HCT116 (cell line): ENCODE data around the gene ZNF93. TPM values are rescaled to one million over a fixed set of nuclear protein-coding genes. Genes with fewer than 3 reads are reported as not detected.
"Not testable (repeated sequence)": the region's sequence is repeated elsewhere in the genome, so short reads cannot be mapped to it uniquely, and the experiment has no call there.

Source experiments
- ATAC-seq: fragments of 200-7000 bp; cut with Tn5 transposase; 2 replicates; pipeline ENCODE4 v1.9.1; 2020; ENCODE audit warnings: mild to moderate bottlenecking, moderate library complexity
- BruUV-seq: library from RNA; stranded (reverse); fragments of 400-500 nt; replicated peaks from 2 replicates; lab custom pipeline; 2021; lab: Mats Ljungman, UMichigan
- CTCF ChIA-PET: fragments of 300-600 bp; sonication (Branson Sonifier 250); formaldehyde crosslinking; loops from one replicate; lab custom pipeline; 2021; ENCODE audit warnings: antibody characterized with exemption; lab: Charles Lee
- POLR2A ChIA-PET: fragments of 300-600, 350-600 bp; sonication (Branson Sonifier 250); formaldehyde crosslinking; loops from one replicate; lab custom pipeline; 2021; ENCODE audit warnings: antibody characterized with exemption; lab: Charles Lee
- RAD21 ChIA-PET, 2 experiments: fragments of 300-600 bp; sonication (Branson Sonifier 250); formaldehyde crosslinking; loops; one replicate each; lab custom pipeline; 2023; ENCODE audit warnings: low total read pairs in 2 of 2; ENCODE audit not compliant: uncharacterized antibody in 2 of 2, unreplicated experiment in 2 of 2, low non-redundant PET in 1 of 2; lab: Charles Lee
- DNase-seq: peaks from one replicate; pipeline ENCODE4 v3.0.0-alpha.2; 2010; ENCODE audit warnings: low read depth, low spot score
- H2AFZ ChIP-seq: fragments of 200-600 bp; shearing (Covaris generic), sonication (generic); 2 replicates; pipeline ENCODE4 v1.6.1; 2017; ENCODE audit warnings: low read depth, mixed run types, mixed read lengths, antibody characterized with exemption, low read length; ENCODE audit not compliant: poor library complexity, severe bottlenecking
- H3K27ac ChIP-seq: 2 replicates; pipeline ENCODE4 v1.5.1; 2012; ENCODE audit warnings: low read depth, low read length
- H3K27me3 ChIP-seq: fragments of 200-600 bp; sonication (generic); 2 replicates; pipeline ENCODE4 v1.6.1; 2016; ENCODE audit warnings: mixed run types, low read length, mixed read lengths; ENCODE audit not compliant: insufficient read depth
- H3K36me3 ChIP-seq, 2 experiments: fragments of 200-500 bp in 1 of 2; fragments of 200-600 bp in 1 of 2; sonication (Bioruptor generic) in 1 of 2; sonication (generic) in 1 of 2; 2 replicates each; pipeline versions ENCODE4 v1.5.1 to v1.6.1; 2014 to 2016; ENCODE audit warnings: low read length in 2 of 2, inconsistent platforms in 1 of 2, mixed read lengths in 1 of 2, mixed run types in 1 of 2; ENCODE audit not compliant: insufficient read depth in 2 of 2, control insufficient read depth in 1 of 2
- H3K4me1 ChIP-seq, 2 experiments: fragments of 200-600 bp in 1 of 2; sonication (generic) in 1 of 2; 2 replicates each; pipeline versions ENCODE4 v1.5.1 to v1.6.1; 2012 to 2017; ENCODE audit warnings: low read length in 2 of 2, inconsistent platforms in 1 of 2, mild to moderate bottlenecking in 1 of 2, mixed read lengths in 1 of 2, mixed run types in 1 of 2, moderate library complexity in 1 of 2; ENCODE audit not compliant: insufficient read depth in 2 of 2, control insufficient read depth in 1 of 2
- H3K4me2 ChIP-seq: fragments of 200-600 bp; sonication (generic); 2 replicates; pipeline ENCODE4 v1.6.1; 2017; ENCODE audit warnings: mixed run types, low read length, mixed read lengths
- H3K4me3 ChIP-seq, 2 experiments: fragments of 200-600 bp in 1 of 2; sonication (generic) in 1 of 2; replicated peaks in 1 of 2; 2 replicates each; pipeline ENCODE4 v1.5.1; 2011 to 2016; ENCODE audit warnings: low read length in 2 of 2, control low read depth in 1 of 2, low read depth in 1 of 2, mild to moderate bottlenecking in 1 of 2, mixed read lengths in 1 of 2, mixed run types in 1 of 2
- H3K79me2 ChIP-seq: fragments of 200-600 bp; sonication (generic); 2 replicates; pipeline ENCODE4 v1.6.1; 2017; ENCODE audit warnings: mild to moderate bottlenecking, mixed run types, low read length, moderate library complexity, mixed read lengths; ENCODE audit not compliant: insufficient read depth
- H3K9ac ChIP-seq: fragments of 200-600 bp; sonication (generic); 2 replicates; pipeline ENCODE4 v1.6.1; 2016; ENCODE audit warnings: low read length, mixed read lengths
- H3K9me2 ChIP-seq: fragments of 200-600 bp; sonication (generic), shearing (Covaris generic); 2 replicates; pipeline ENCODE4 v1.6.1; 2017; ENCODE audit warnings: mixed run types, mild to moderate bottlenecking, moderate library complexity; ENCODE audit not compliant: insufficient read depth
- H3K9me3 ChIP-seq, 2 experiments: fragments of 200-500 bp in 1 of 2; fragments of 200-600 bp in 1 of 2; sonication (Bioruptor generic) in 1 of 2; sonication (generic) in 1 of 2; 2 replicates each; pipeline ENCODE4 v1.6.1; 2014 to 2017; ENCODE audit warnings: low read length in 2 of 2, mixed read lengths in 2 of 2, inconsistent platforms in 1 of 2, low read depth in 1 of 2, mild to moderate bottlenecking in 1 of 2, mixed run types in 1 of 2, moderate library complexity in 1 of 2; ENCODE audit not compliant: control insufficient read depth in 1 of 2, insufficient read depth in 1 of 2
- H4K20me1 ChIP-seq: fragments of 200-600 bp; sonication (generic), shearing (Covaris generic); 2 replicates; pipeline ENCODE4 v1.6.1; 2017; ENCODE audit warnings: mixed run types, mild to moderate bottlenecking, moderate library complexity; ENCODE audit not compliant: insufficient read depth
- ATF3 ChIP-seq: IDR thresholded peaks from 2 replicates; pipeline ENCODE4 v1.6.1; 2012
- CBX3 ChIP-seq: IDR thresholded peaks from 2 replicates; pipeline ENCODE4 v1.6.1; 2012; ENCODE audit warnings: low read depth
- CEBPB ChIP-seq: IDR thresholded peaks from 2 replicates; pipeline ENCODE4 v1.6.1; 2012; ENCODE audit warnings: low read depth
- EGR1 ChIP-seq: IDR thresholded peaks from 2 replicates; pipeline ENCODE4 v1.6.1; 2012; ENCODE audit warnings: low read depth
- JUND ChIP-seq: IDR thresholded peaks from 2 replicates; pipeline ENCODE4 v1.6.1; 2012
- POLR2AphosphoS5 ChIP-seq: IDR thresholded peaks from 2 replicates; pipeline ENCODE4 v1.6.1; 2011; ENCODE audit warnings: mild to moderate bottlenecking, low read depth, low read length, moderate library complexity
- RAD21 ChIP-seq: IDR thresholded peaks from 2 replicates; pipeline ENCODE4 v1.6.1; 2012; ENCODE audit warnings: low read depth, mild to moderate bottlenecking
- SIN3A ChIP-seq: IDR thresholded peaks from 2 replicates; pipeline ENCODE4 v1.6.1; 2012; ENCODE audit warnings: low read depth
- SP1 ChIP-seq: IDR thresholded peaks from 2 replicates; pipeline ENCODE4 v1.6.1; 2012; ENCODE audit warnings: low read depth
- YY1 ChIP-seq: IDR thresholded peaks from 2 replicates; pipeline ENCODE4 v1.6.1; 2011; ENCODE audit warnings: low read length, low read depth, moderate library complexity, mild to moderate bottlenecking; ENCODE audit not compliant: insufficient replicate concordance; ENCODE audit errors: extremely low read depth
- ZBTB33 ChIP-seq: IDR thresholded peaks from 2 replicates; pipeline ENCODE4 v1.6.1; 2011; ENCODE audit warnings: mild to moderate bottlenecking, low read length, moderate library complexity; ENCODE audit not compliant: insufficient replicate concordance; ENCODE audit errors: extremely low read depth
- ZNF274 ChIP-seq: fragments of 200-500 bp; sonication (Bioruptor generic); IDR thresholded peaks from 2 replicates; pipeline ENCODE4 v1.6.1; 2014; ENCODE audit warnings: mild to moderate bottlenecking, low read depth, low read length, inconsistent platforms
- intact Hi-C: fragments of 100-400 bp; cut with micrococcal nuclease; formaldehyde crosslinking; loops from 2 replicates; pipeline ENCODE4 v1.10.0; 2022
- total RNA-seq: library from RNA; stranded (reverse); gene quantifications from one replicate; pipeline ENCODE4 v1.2.1, GENCODE V29; 2021; ENCODE audit not compliant: unreplicated experiment

The ZNF93 gene
- total RNA-seq, 1 experiment from 2014 or later, result not detected

GRCh38 chr19:19866611-19867248 is 34.0 kb upstream of the ZNF93 start:
- ChIA-PET POLR2A (no interaction called here), CTCF (no interaction called here), RAD21 (no interaction called here)
- intact Hi-C loops, result no loop called here
- Histone ChIP-seq H3K27me3 (no peaks in the 10 kb centered on the region), H3K4me1 (no peaks in the 10 kb centered on the region), H3K9ac (no peak overlapping the region), H4K20me1 (no peaks in the 10 kb centered on the region), H2AFZ (no peak overlapping the region), H3K9me2 (no peaks in the 10 kb centered on the region), H3K36me3 (no peaks in the 10 kb centered on the region), H3K4me2 (no peak overlapping the region), H3K4me3 (no peak overlapping the region), H3K27ac (no peak overlapping the region), H3K9me3 (peaks cover 0 to 4% of the 10 kb centered on the region in 2 experiments; a peak in 2 of 4 replicates), H3K79me2 (no peaks in the 10 kb centered on the region)
- ATAC-seq (no peak), DNase-seq (no peak)
- BruUV-seq, result no TSS peak
- no peak for TF ChIP-seq SIN3A
- no peak for TF ChIP-seq ZNF274
- no peak for TF ChIP-seq ATF3
- TF ChIP-seq JUND, result no peak
- TF ChIP-seq POLR2AphosphoS5, result no peak
- no peak for TF ChIP-seq RAD21
- TF ChIP-seq EGR1, result no peak
- no peak for TF ChIP-seq YY1
- TF ChIP-seq CEBPB, result no peak
- TF ChIP-seq CBX3, result no peak
- TF ChIP-seq SP1, result no peak
- no peak for TF ChIP-seq ZBTB33

GRCh38 chr19:19870086-19870485 is 30.7 kb upstream of the ZNF93 start:
- DNase-seq, H3K36me3 ChIP-seq, BruUV-seq, H3K9me2 ChIP-seq, RAD21 ChIA-PET, H3K4me2 ChIP-seq, H3K27me3 ChIP-seq, CTCF ChIA-PET, intact Hi-C loops, H3K27ac ChIP-seq, H3K79me2 ChIP-seq, H3K9ac ChIP-seq, H3K4me3 ChIP-seq, H4K20me1 ChIP-seq, H3K4me1 ChIP-seq, H2AFZ ChIP-seq, POLR2A ChIA-PET, ATAC-seq, H3K9me3 ChIP-seq: not testable (repeated sequence)
